ENCODE data around the gene MYL6B. TPM values are rescaled to one million over a fixed set of nuclear protein-coding genes. Genes with fewer than 3 reads are reported as not detected.

MYL6B gene
- 10 to 100 TPM in 5 of 6 donors, 1 to 10 TPM in 1; 6.7 to 18.2 (median 14.7) TPM for total RNA-seq
- 10 to 100 TPM; 39.3 to 65.9 TPM for polyA plus RNA-seq

GRCh38 chr12:56152132-56152755, at the start of gene MYL6B:
MYL6B (plus strand) TSS chr12:56152587; CDS start chr12:56153919, 1,332 bp downstream.
- Histone ChIP-seq H3K36me3 (no peaks in the 10 kb centered on the region), H3K4me3 (peak within 1 kb of the TSS; percentile 15 to 59 (median 55)), H3K27me3 (no peaks in the 10 kb centered on the region), H3K4me1 (peaks cover 5 to 15% (median 8%) of the 10 kb centered on the region in 3 donors), H3K27ac (peak within 1 kb of the TSS; percentile 80 to 96 (median 88)), H3K9me3 (no peaks in the 10 kb centered on the region)
- peak; percentile 91 to 97 (median 97) for ATAC-seq
- TF ChIP-seq CTCF (IDR thresholded peaks at IDR 0.05), result no peak
- no peak for FAIRE-seq
- intact Hi-C loops (cut with DNase I), result no loop called here
- 0% methylated on average over 37 of the region's 37 CpGs for WGBS, 2 donors
- peak; percentile 88 to 96 (median 92) for DNase-seq

DNA sequence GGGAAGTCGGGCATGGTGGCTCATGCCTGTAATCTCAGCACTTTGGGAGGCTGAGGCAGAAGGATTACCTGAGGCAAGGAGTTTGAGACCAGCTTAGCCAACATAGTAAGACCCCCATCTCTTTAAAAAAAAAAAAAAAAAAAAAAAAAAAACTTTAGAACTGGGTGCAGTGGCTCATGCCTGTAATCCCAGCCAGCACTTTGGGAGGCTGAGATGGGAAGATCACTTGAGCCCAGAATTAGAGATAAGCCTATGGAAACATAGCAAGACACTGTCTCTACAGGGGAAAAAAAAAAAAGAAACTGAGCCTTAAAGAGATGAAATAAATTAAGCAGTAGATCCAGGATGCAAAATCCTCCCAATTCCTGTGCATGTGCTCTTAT, 49.7 kb upstream of the MYL6B start:
- DNase-seq (no peak), ATAC-seq (no peak), FAIRE-seq (no peak)
- intact Hi-C loops (cut with DNase I), result no loop called here
- peaks cover 0 to 55% (median 10%) of the 10 kb centered on the region in 3 donors for H3K36me3 ChIP-seq
- no peak overlapping the region for H3K27ac ChIP-seq
- H3K9me3 ChIP-seq, result no peaks in the 10 kb centered on the region
- peaks cover 0 to 22% (median 8%) of the 10 kb centered on the region in 3 donors for H3K4me1 ChIP-seq
- no peaks in the 10 kb centered on the region for H3K27me3 ChIP-seq
- H3K4me3 ChIP-seq, result no peak overlapping the region
- no peak for TF ChIP-seq CTCF (IDR thresholded peaks at IDR 0.05)
- WGBS, 2 donors, result 40 to 44% methylated on average over 1 of the region's 1 CpG

- Histone ChIP-seq H3K4me1 (peaks cover 0 to 22% (median 8%) of the 10 kb centered on the region in 3 donors), H3K4me3 (peak overlapping the region in 2 of 4 donors; percentile 59 to 86), H3K27ac (peak overlapping the region in 2 of 4 donors; percentile 77 to 79), H3K27me3 (no peaks in the 10 kb centered on the region), H3K9me3 (no peaks in the 10 kb centered on the region), H3K36me3 (peaks cover 0 to 55% (median 15%) of the 10 kb centered on the region in 3 donors)
- ATAC-seq (no peak), DNase-seq (no peak), FAIRE-seq (no peak)
- no peak for TF ChIP-seq CTCF (IDR thresholded peaks at IDR 0.05)
- intact Hi-C loops (cut with DNase I), result no loop called here
- 27 to 36% methylated on average over 6 of the region's 6 CpGs for WGBS, 2 donors
Measured at GRCh38 chr12:56103066-56103711, 49.2 kb upstream of the MYL6B start.

- FAIRE-seq (no peak), ATAC-seq (no peak)
Measured at GRCh38 chr12:56103823-56104108, 48.6 kb upstream of the MYL6B start.

More at GRCh38 chr12:56103823-56104108, 48.6 kb upstream of the MYL6B start:
- peak overlapping the region; percentile 17 to 86 (median 68) for H3K4me3 ChIP-seq
- H3K36me3 ChIP-seq, result peaks cover 0 to 55% (median 20%) of the 10 kb centered on the region in 3 donors
- no peak for TF ChIP-seq CTCF (IDR thresholded peaks at IDR 0.05)
- H3K9me3 ChIP-seq, result no peaks in the 10 kb centered on the region
- H3K27me3 ChIP-seq, result no peaks in the 10 kb centered on the region
- DNase-seq, result no peak
- WGBS, 2 donors, result 1% methylated on average over 8 of the region's 8 CpGs
- intact Hi-C loops (cut with DNase I), result no loop called here
- peak overlapping the region; percentile 58 to 79 (median 71) for H3K27ac ChIP-seq
- peaks cover 0 to 22% (median 8%) of the 10 kb centered on the region in 3 donors for H3K4me1 ChIP-seq
